RWPE2 (cell line): ENCODE results near the gene MTUS2.

Experiments
- ATAC-seq: fragments of 200-7000 bp; cut with Tn5 transposase; 3 replicates; pipeline ENCODE4 v1.9.1; 2021; ENCODE audit warnings: low read depth
- DNase-seq: peaks from one replicate; pipeline ENCODE4 v3.0.0-alpha.2; 2020; ENCODE audit warnings: low spot score
- H3K27ac ChIP-seq: fragments of 450-650 bp; 2 replicates; pipeline ENCODE4 v1.5.1; 2017; ENCODE audit warnings: mild to moderate bottlenecking; ENCODE audit not compliant: poor library complexity, severe bottlenecking
- H3K27me3 ChIP-seq: fragments of 250-450 bp; sonication (Bioruptor Pico); 2 replicates; pipeline ENCODE4 v1.5.1; 2021; ENCODE audit warnings: mild to moderate bottlenecking, moderate library complexity; ENCODE audit not compliant: insufficient read depth, poor library complexity, severe bottlenecking
- H3K36me3 ChIP-seq: fragments of 250-450 bp; sonication (Bioruptor Pico); 2 replicates; pipeline ENCODE4 v1.5.1; 2020; ENCODE audit warnings: low read depth, mild to moderate bottlenecking, moderate library complexity
- H3K4me1 ChIP-seq: fragments of 250-450 bp; sonication (Bioruptor Pico); 2 replicates; pipeline ENCODE4 v1.5.1; 2021; ENCODE audit warnings: mild to moderate bottlenecking, moderate library complexity; ENCODE audit not compliant: insufficient read depth, poor library complexity, severe bottlenecking
- H3K4me3 ChIP-seq: fragments of 250-450 bp; sonication (Bioruptor Pico); 2 replicates; pipeline ENCODE4 v1.5.1; 2021; ENCODE audit warnings: mild to moderate bottlenecking, moderate library complexity; ENCODE audit not compliant: severe bottlenecking
- H3K9me3 ChIP-seq: fragments of 250-450 bp; sonication (Bioruptor Pico); 2 replicates; pipeline ENCODE4 v1.5.1; 2021; ENCODE audit warnings: mild to moderate bottlenecking, moderate library complexity; ENCODE audit not compliant: severe bottlenecking
- TF ChIP-seq, protein P1 (sequence below): fragments of 450-650 bp; IDR thresholded peaks from one replicate; pipeline ENCODE4 v1.5.1; 2017; ENCODE audit warnings: mild to moderate bottlenecking, moderate library complexity; ENCODE audit not compliant: poor library complexity, severe bottlenecking

Gene MTUS2

DNA sequence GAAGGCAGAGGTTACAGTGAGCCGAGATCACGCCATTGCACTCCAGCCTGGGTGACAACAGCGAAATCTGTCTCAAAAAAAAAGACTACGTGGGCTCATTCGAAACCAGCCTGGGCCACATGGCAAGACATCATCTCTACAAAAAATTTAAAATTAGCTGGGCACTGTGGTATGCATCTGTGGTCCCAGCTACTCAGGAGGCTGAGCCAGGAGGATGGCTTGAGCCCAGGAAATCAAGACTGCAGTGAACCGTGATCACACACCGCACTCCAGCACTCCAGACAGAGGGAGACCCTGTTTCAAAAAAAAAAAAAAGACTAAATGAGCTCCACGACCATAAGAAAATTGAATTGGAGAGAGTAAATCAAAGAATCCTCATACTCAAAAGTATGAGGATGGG, 722.2 kb downstream of the MTUS2 start:
- DNase-seq, result no peak
- no peaks in the 10 kb centered on the region for H3K9me3 ChIP-seq
- no peaks in the 10 kb centered on the region for H3K27me3 ChIP-seq
- no peaks in the 10 kb centered on the region for H3K4me1 ChIP-seq
- TF ChIP-seq, protein P1, sequence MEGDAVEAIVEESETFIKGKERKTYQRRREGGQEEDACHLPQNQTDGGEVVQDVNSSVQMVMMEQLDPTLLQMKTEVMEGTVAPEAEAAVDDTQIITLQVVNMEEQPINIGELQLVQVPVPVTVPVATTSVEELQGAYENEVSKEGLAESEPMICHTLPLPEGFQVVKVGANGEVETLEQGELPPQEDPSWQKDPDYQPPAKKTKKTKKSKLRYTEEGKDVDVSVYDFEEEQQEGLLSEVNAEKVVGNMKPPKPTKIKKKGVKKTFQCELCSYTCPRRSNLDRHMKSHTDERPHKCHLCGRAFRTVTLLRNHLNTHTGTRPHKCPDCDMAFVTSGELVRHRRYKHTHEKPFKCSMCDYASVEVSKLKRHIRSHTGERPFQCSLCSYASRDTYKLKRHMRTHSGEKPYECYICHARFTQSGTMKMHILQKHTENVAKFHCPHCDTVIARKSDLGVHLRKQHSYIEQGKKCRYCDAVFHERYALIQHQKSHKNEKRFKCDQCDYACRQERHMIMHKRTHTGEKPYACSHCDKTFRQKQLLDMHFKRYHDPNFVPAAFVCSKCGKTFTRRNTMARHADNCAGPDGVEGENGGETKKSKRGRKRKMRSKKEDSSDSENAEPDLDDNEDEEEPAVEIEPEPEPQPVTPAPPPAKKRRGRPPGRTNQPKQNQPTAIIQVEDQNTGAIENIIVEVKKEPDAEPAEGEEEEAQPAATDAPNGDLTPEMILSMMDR, result no peak
- ATAC-seq, result no peak
- no peak overlapping the region for H3K4me3 ChIP-seq
- H3K36me3 ChIP-seq, result peaks cover 33% of the 10 kb centered on the region
- H3K27ac ChIP-seq, result no peak overlapping the region

DNA sequence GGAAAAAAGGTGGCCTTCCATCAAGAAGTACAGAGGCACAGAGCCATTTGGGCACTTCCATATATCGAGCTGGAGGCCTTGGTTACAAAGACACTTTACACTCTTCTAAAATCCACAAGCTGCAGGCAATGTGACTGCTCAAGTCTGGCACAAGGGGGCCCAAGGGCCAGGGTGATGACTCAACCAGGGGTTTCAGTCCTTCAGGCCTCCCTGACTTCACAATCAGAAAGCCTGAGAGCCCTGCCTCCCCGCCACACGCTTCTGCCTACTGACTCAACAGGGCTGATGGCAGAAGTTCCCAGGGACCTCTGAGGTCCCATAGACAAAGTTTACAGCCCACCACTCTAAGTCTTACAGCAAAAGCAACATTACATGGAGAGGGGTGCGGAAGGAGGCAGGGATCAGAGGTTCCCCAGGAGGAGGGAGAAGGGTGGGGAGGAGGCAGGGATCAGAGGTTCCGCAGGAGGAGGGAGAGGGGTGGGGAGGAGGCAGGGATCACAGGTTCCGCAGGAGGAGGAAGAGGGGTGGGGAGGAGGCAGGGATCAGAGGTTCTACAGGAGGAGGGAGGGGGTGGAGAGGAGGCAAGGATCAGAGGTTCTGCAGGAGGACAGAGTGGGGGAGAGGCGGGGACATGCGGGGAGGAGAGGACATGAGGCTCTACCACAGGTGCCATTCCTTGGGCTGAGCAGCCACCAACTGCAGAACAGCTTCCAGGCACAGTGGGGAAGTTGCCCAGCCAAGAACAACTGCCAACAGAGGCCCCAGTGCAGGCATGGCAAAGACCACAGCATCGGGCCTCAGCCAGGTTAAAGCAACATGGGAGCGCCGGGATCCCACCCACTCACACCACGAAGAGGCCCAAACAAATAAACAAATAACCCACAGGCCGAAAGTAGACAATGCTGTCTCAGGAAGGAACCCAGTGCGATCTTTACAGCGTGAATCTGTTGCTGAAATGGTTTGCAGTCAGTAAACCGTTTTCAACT, 723.4 kb downstream of the MTUS2 start:
- no peak overlapping the region for H3K4me3 ChIP-seq
- H3K36me3 ChIP-seq, result peaks cover 42% of the 10 kb centered on the region
- H3K27ac ChIP-seq, result no peak overlapping the region
- no peak for ATAC-seq
- TF ChIP-seq, protein P1, result no peak
- H3K27me3 ChIP-seq, result no peaks in the 10 kb centered on the region
- H3K9me3 ChIP-seq, result no peaks in the 10 kb centered on the region
- no peak for DNase-seq
- H3K4me1 ChIP-seq, result no peaks in the 10 kb centered on the region

GRCh38 chr13:29545988-29546387, 725.8 kb downstream of the MTUS2 start:
- TF ChIP-seq, protein P1, result no peak
- DNase-seq, result no peak
- H3K4me1 ChIP-seq, result no peaks in the 10 kb centered on the region
- no peak overlapping the region for H3K4me3 ChIP-seq
- H3K27ac ChIP-seq, result no peak overlapping the region
- ATAC-seq, result no peak
- peaks cover 56% of the 10 kb centered on the region for H3K36me3 ChIP-seq
- H3K9me3 ChIP-seq, result no peaks in the 10 kb centered on the region
- H3K27me3 ChIP-seq, result no peaks in the 10 kb centered on the region

GRCh38 chr13:29546662-29547061, 726.5 kb downstream of the MTUS2 start:
- DNase-seq, result no peak
- TF ChIP-seq, protein P1, result no peak
- H3K27me3 ChIP-seq, result no peaks in the 10 kb centered on the region
- no peaks in the 10 kb centered on the region for H3K4me1 ChIP-seq
- no peak for ATAC-seq
- H3K9me3 ChIP-seq, result no peaks in the 10 kb centered on the region
- no peak overlapping the region for H3K4me3 ChIP-seq
- no peak overlapping the region for H3K27ac ChIP-seq
- peaks cover 59% of the 10 kb centered on the region for H3K36me3 ChIP-seq

GRCh38 chr13:29547153-29547552, 727.0 kb downstream of the MTUS2 start:
- Histone ChIP-seq H3K27me3 (no peaks in the 10 kb centered on the region), H3K27ac (no peak overlapping the region), H3K4me1 (no peaks in the 10 kb centered on the region), H3K4me3 (no peak overlapping the region), H3K9me3 (no peaks in the 10 kb centered on the region), H3K36me3 (peaks cover 64% of the 10 kb centered on the region)
- DNase-seq (no peak), ATAC-seq (no peak)
- TF ChIP-seq, protein P1, result no peak
